Fibroblast of pulmonary artery (primary cell): ENCODE measurements around the gene TRIM63.

Experiments
- DNase-seq: peaks from one replicate; pipeline ENCODE4 v3.0.0-alpha.2; 2010; ENCODE audit warnings: low read depth
- H3K4me3 ChIP-seq: replicated peaks from 2 replicates; pipeline ENCODE4 v1.5.1; 2011; ENCODE audit warnings: low read depth, mild to moderate bottlenecking, control low read depth, low read length, moderate library complexity
- CTCF ChIP-seq: IDR thresholded peaks from 2 replicates; pipeline ENCODE4 v1.5.1; 2011; ENCODE audit warnings: mild to moderate bottlenecking, control low read depth, low read length, inconsistent platforms; ENCODE audit errors: missing control alignments

TRIM63 gene

GRCh38 chr1:26009796-26010447 lies 57.5 kb downstream of the TRIM63 start:
- no peak overlapping the region for H3K4me3 ChIP-seq
- no peak for DNase-seq
- peak; percentile 4 for TF ChIP-seq CTCF

- TF ChIP-seq CTCF = no peak
- H3K4me3 ChIP-seq = no peak overlapping the region
- no peak for DNase-seq
Observed at GRCh38 chr1:26006710-26007109, 60.7 kb downstream of the TRIM63 start.

GRCh38 chr1:26005434-26006105 lies 61.9 kb downstream of the TRIM63 start:
- H3K4me3 ChIP-seq = no peak overlapping the region
- no peak for DNase-seq
- no peak for TF ChIP-seq CTCF

GRCh38 chr1:26003756-26004155 lies 63.7 kb downstream of the TRIM63 start:
- DNase-seq = no peak
- no peak for TF ChIP-seq CTCF
- H3K4me3 ChIP-seq = no peak overlapping the region

GRCh38 chr1:26003262-26003661 lies 64.2 kb downstream of the TRIM63 start:
- no peak overlapping the region for H3K4me3 ChIP-seq
- DNase-seq = no peak
- no peak for TF ChIP-seq CTCF
